GM23338 (cell line): ENCODE measurements around the gene LARGE1. TPM values are rescaled to one million over a fixed set of nuclear protein-coding genes. Genes with fewer than 3 reads are reported as not detected.

Experiments
- ATAC-seq: fragments of 200-7000 bp; cut with Tn5 transposase; 3 replicates; pipeline ENCODE4 v1.9.1; 2020
- DNase-seq: peaks from one replicate; pipeline ENCODE4 v3.0.0-alpha.2; 2015; ENCODE audit warnings: low spot score
- H2AFZ ChIP-seq: fragments of 200-600 bp; sonication (generic); 2 replicates; pipeline ENCODE4 v1.8.0; 2016; ENCODE audit warnings: antibody characterized with exemption, mild to moderate bottlenecking, moderate library complexity
- H3F3A ChIP-seq: fragments of 200-600 bp; sonication (generic); replicated peaks from 2 replicates; pipeline ENCODE4 v1.8.0; 2017; ENCODE audit warnings: antibody characterized with exemption, mixed run types, low read depth
- H3K27ac ChIP-seq: fragments of 200-600 bp; sonication (generic); 2 replicates; pipeline ENCODE4 v1.6.1; 2016; ENCODE audit warnings: low read depth
- H3K27me3 ChIP-seq: fragments of 200-600 bp; sonication (generic); 2 replicates; pipeline ENCODE4 v1.8.0; 2016; ENCODE audit warnings: mild to moderate bottlenecking, mixed run types, moderate library complexity; ENCODE audit not compliant: insufficient read depth
- H3K36me3 ChIP-seq: fragments of 200-600 bp; sonication (generic); 2 replicates; pipeline ENCODE4 v1.8.0; 2016; ENCODE audit warnings: mild to moderate bottlenecking; ENCODE audit not compliant: insufficient read depth
- H3K4me1 ChIP-seq: fragments of 200-600 bp; sonication (generic); 2 replicates; pipeline ENCODE4 v1.8.0; 2016; ENCODE audit warnings: mild to moderate bottlenecking, moderate library complexity; ENCODE audit not compliant: insufficient read depth
- H3K4me2 ChIP-seq: fragments of 200-600 bp; sonication (generic); 2 replicates; pipeline ENCODE4 v1.7.1; 2017; ENCODE audit warnings: mixed run types
- H3K4me3 ChIP-seq: fragments of 200-600 bp; sonication (generic); 2 replicates; pipeline ENCODE4 v1.6.1; 2016; ENCODE audit warnings: mixed run types
- H3K79me2 ChIP-seq: fragments of 200-600 bp; sonication (generic); replicated peaks from 2 replicates; pipeline ENCODE4 v1.8.0; 2017; ENCODE audit warnings: mild to moderate bottlenecking; ENCODE audit not compliant: insufficient read depth
- H3K9me2 ChIP-seq: fragments of 200-600 bp; sonication (generic); 2 replicates; pipeline ENCODE4 v1.8.0; 2017; ENCODE audit not compliant: insufficient read depth
- H4K20me1 ChIP-seq: fragments of 200-600 bp; sonication (generic); replicated peaks from 2 replicates; pipeline ENCODE4 v1.8.0; 2017; ENCODE audit warnings: mild to moderate bottlenecking; ENCODE audit not compliant: insufficient read depth
- H3K27ac Mint-ChIP-seq: 2 replicates; pipeline ENCODE4 v1.8.0; 2020; ENCODE audit warnings: inconsistent platforms, mild to moderate bottlenecking, moderate library complexity, mixed read lengths
- H3K27me3 Mint-ChIP-seq: 3 replicates; pipeline ENCODE4 v1.8.0; 2022; ENCODE audit warnings: low read depth, mild to moderate bottlenecking, moderate library complexity, mixed read lengths, inconsistent platforms; ENCODE audit not compliant: insufficient read depth, poor library complexity
- H3K36me3 Mint-ChIP-seq: 3 replicates; pipeline ENCODE4 v1.8.0; 2021; ENCODE audit warnings: low read depth, mild to moderate bottlenecking, inconsistent platforms, moderate library complexity, mixed read lengths
- H3K4me1 Mint-ChIP-seq: 3 replicates; pipeline ENCODE4 v1.8.0; 2020; ENCODE audit warnings: mild to moderate bottlenecking, inconsistent platforms, mixed read lengths
- H3K4me3 Mint-ChIP-seq: 3 replicates; pipeline ENCODE4 v1.8.0; 2021; ENCODE audit warnings: moderate library complexity, mild to moderate bottlenecking, inconsistent platforms, mixed read lengths
- H3K9me3 Mint-ChIP-seq: 3 replicates; pipeline ENCODE4 v1.8.0; 2020; ENCODE audit warnings: moderate library complexity, mild to moderate bottlenecking, inconsistent platforms, mixed read lengths
- CREB1 ChIP-seq: fragments of 250-450 bp; sonication (Bioruptor Pico); IDR thresholded peaks from 2 replicates; pipeline ENCODE4 v1.5.0; 2020; ENCODE audit warnings: low read depth, mild to moderate bottlenecking, moderate library complexity
- CTCF ChIP-seq, 2 experiments: fragments of 200-600 bp in 1 of 2; sonication (generic) in 1 of 2; conservative IDR thresholded peaks; 2 replicates each; pipeline versions ENCODE4 v1.5.1 to v1.6.1; 2016 to 2017; ENCODE audit warnings: antibody characterized with exemption in 2 of 2, low read depth in 2 of 2, mild to moderate bottlenecking in 2 of 2, moderate library complexity in 1 of 2
- ETS1 ChIP-seq: IDR thresholded peaks from 2 replicates; pipeline ENCODE4 v1.6.1; 2016; ENCODE audit warnings: antibody characterized with exemption
- EZH2 ChIP-seq: fragments of 200-600 bp; sonication (generic); IDR thresholded peaks from one replicate; pipeline ENCODE4 v1.8.0; 2017; ENCODE audit warnings: antibody characterized with exemption, mild to moderate bottlenecking, low read depth; ENCODE audit not compliant: unreplicated experiment
- JUNB ChIP-seq: IDR thresholded peaks from one replicate; pipeline ENCODE4 v1.6.1; 2016; ENCODE audit warnings: antibody characterized with exemption; ENCODE audit not compliant: unreplicated experiment
- POLR2AphosphoS5 ChIP-seq: IDR thresholded peaks from 2 replicates; pipeline ENCODE4 v1.6.1; 2016; ENCODE audit warnings: antibody characterized with exemption, low read depth
- REST ChIP-seq: IDR thresholded peaks from one replicate; pipeline ENCODE4 v1.6.1; 2018; ENCODE audit warnings: antibody characterized with exemption; ENCODE audit not compliant: unreplicated experiment
- STAT1 ChIP-seq: IDR thresholded peaks from one replicate; pipeline ENCODE4 v1.6.1; 2016; ENCODE audit warnings: antibody characterized with exemption; ENCODE audit not compliant: unreplicated experiment
- ZNF114 ChIP-seq: fragments of 250-450 bp; sonication (Bioruptor Pico); IDR thresholded peaks from 2 replicates; pipeline ENCODE4 v1.5.0; 2020; ENCODE audit warnings: mild to moderate bottlenecking, moderate library complexity
- ZNF331 ChIP-seq: fragments of 250-450 bp; sonication (Bioruptor Pico); IDR thresholded peaks from 2 replicates; pipeline ENCODE4 v1.5.0; 2020; ENCODE audit warnings: low read depth, mild to moderate bottlenecking, moderate library complexity
- ZNF462 ChIP-seq: fragments of 250-450 bp; sonication (Bioruptor Pico); IDR thresholded peaks from 2 replicates; pipeline ENCODE4 v1.5.0; 2020; ENCODE audit warnings: mild to moderate bottlenecking, moderate library complexity
- polyA plus RNA-seq: library from polyadenylated mRNA; unstranded; fragments of >200 nt; fragmentation: Nextera tagmentation; extraction: Ambion mirVana; gene quantifications from 2 replicates; pipeline ENCODE4 v1.2.1, GENCODE V29; 2016
- total RNA-seq: library from RNA; depleted of rRNA; stranded (reverse); fragments of >200 nt; shearing (Covaris generic); gene quantifications from 2 replicates; pipeline ENCODE4 v1.2.3, GENCODE V29; 2014

The LARGE1 gene
- total and polyA plus RNA-seq, 2 experiments from 2014 or later = 12.8 to 75.6 TPM

- no peak for TF ChIP-seq REST
Measured at GRCh38 chr22:33537059-33537458, 383.2 kb downstream of the LARGE1 start (continued).

GRCh38 chr22:33535937-33536875, 384.1 kb downstream of the LARGE1 start:
- no peak for DNase-seq
- Histone ChIP-seq H3K36me3 (no peaks in the 10 kb centered on the region), H2AFZ (no peak overlapping the region), H3K79me2 (peaks cover 13% of the 10 kb centered on the region; the same call in 1 of the 2 replicates), H3K27me3 (no peaks in the 10 kb centered on the region), H3K4me1 (no peaks in the 10 kb centered on the region), H3K4me3 (no peak overlapping the region), H3F3A (no peaks in the 10 kb centered on the region), H3K9me2 (no peaks in the 10 kb centered on the region), H3K4me2 (no peak overlapping the region), H3K27ac (no peak overlapping the region), H4K20me1 (no peaks in the 10 kb centered on the region; the same call in none of the 2 replicates)
- peaks cover 13% of the 10 kb centered on the region; the same call in 2 of the 3 replicates for H3K36me3 Mint-ChIP-seq
- H3K4me1 Mint-ChIP-seq = peaks cover 8% of the 10 kb centered on the region; the same call in 1 of the 3 replicates
- H3K9me3 Mint-ChIP-seq = no peaks in the 10 kb centered on the region
- no peak overlapping the region for H3K4me3 Mint-ChIP-seq
- no peak for ATAC-seq
- H3K27ac Mint-ChIP-seq = no peak overlapping the region
- peaks cover 5% of the 10 kb centered on the region for H3K27me3 Mint-ChIP-seq
- TF ChIP-seq STAT1 (no peak), ZNF114 (CRISPR knock-in tag) (no peak), CTCF (conservative IDR thresholded peaks at IDR 0.05; ENCODE audit: low read depth in 2 of 2) (no peak), JUNB (no peak), POLR2AphosphoS5 (no peak), ZNF331 (no peak), CREB1 (no peak), ETS1 (no peak), ZNF462 (CRISPR knock-in tag) (no peak), EZH2 (no peak)
